Heart right ventricle (tissue), 16 donors: ENCODE data around the gene MNT. TPM values are rescaled to one million over a fixed set of nuclear protein-coding genes. Genes with fewer than 3 reads are reported as not detected.

Experiments used
- ATAC-seq, 8 donors: fragments of 200-7000 bp; cut with Tn5 transposase; one replicate each; pipeline ENCODE4 v1.9.1; 2020; ENCODE audit warnings: mild to moderate bottlenecking in 8 of 8, moderate library complexity in 8 of 8, moderate number of reproducible peaks in 1 of 8
- DNase-seq, 2 donors: peaks; one replicate each; pipeline ENCODE4 v3.0.0-alpha.2; 2020
- H3K27ac ChIP-seq, 10 donors: fragments of 200-600 bp; sonication (generic) in 2 of 10; one replicate each; pipeline versions ENCODE4 v1.5.0 to v1.8.0; 2020 to 2022; ENCODE audit warnings: mild to moderate bottlenecking in 3 of 10
- H3K27me3 ChIP-seq, 7 donors: fragments of 200-600 bp; one replicate each; pipeline ENCODE4 v1.8.0; 2021 to 2022; ENCODE audit warnings: mild to moderate bottlenecking in 2 of 7
- H3K36me3 ChIP-seq, 9 donors: fragments of 200-600 bp; sonication (generic) in 1 of 9; one replicate each; pipeline versions ENCODE4 v1.5.0 to v1.8.0; 2020 to 2022; ENCODE audit warnings: mild to moderate bottlenecking in 2 of 9
- H3K4me1 ChIP-seq, 9 donors: fragments of 200-600 bp; sonication (generic) in 1 of 9; one replicate each; pipeline versions ENCODE4 v1.5.0 to v1.8.0; 2020 to 2022; ENCODE audit warnings: mild to moderate bottlenecking in 4 of 9
- H3K4me3 ChIP-seq, 10 donors: fragments of 200-600 bp; sonication (generic) in 2 of 10; one replicate each; pipeline versions ENCODE4 v1.5.0 to v1.8.0; 2020 to 2022; ENCODE audit warnings: mild to moderate bottlenecking in 7 of 10, moderate library complexity in 2 of 10
- H3K9me3 ChIP-seq, 11 donors: fragments of 200-600 bp in 10 of 11; sonication (generic) in 2 of 11; one replicate each; pipeline versions ENCODE4 v1.5.0 to v1.8.0; 2013 to 2022; ENCODE audit warnings: mild to moderate bottlenecking in 2 of 11, control low read depth in 1 of 11, moderate library complexity in 1 of 11
- CTCF ChIP-seq, 9 donors: fragments of 200-600 bp; sonication (generic) in 2 of 9; IDR thresholded peaks; one replicate each; pipeline versions ENCODE4 v1.5.0 to v1.8.0; 2021 to 2022; ENCODE audit warnings: antibody characterized with exemption in 9 of 9, mild to moderate bottlenecking in 5 of 9, moderate library complexity in 1 of 9
- WGBS, 2 donors: extraction: QIAGEN DNeasy Blood & Tissue Kit; methylation state at CpG; one replicate each; pipeline ENCODE4 v1.1.7; 2013; ENCODE audit warnings: inconsistent platforms in 1 of 2; 5-methylcytosine and 5-hydroxymethylcytosine counted together
- intact Hi-C, 10 donors: fragments of 100-400 bp; cut with DNase I; formaldehyde crosslinking; loops; one replicate each; pipeline versions ENCODE4 v1.11.1 to v1.14.2; 2022
- polyA plus RNA-seq, 2 donors: library from polyadenylated mRNA; stranded (reverse); fragments of 200-250 nt; gene quantifications; one replicate each; pipeline ENCODE4 v1.2.3, GENCODE V29; 2013
- total RNA-seq, 10 donors: library from RNA; stranded (reverse); fragmentation: NEBNext Ultra II Directional in 3 of 10; extraction: Animal tissue kit (Norgen Biotek cat#: 25700) in 3 of 10; gene quantifications; one replicate each; pipeline versions ENCODE4 v1.2.1 to v1.2.4, GENCODE V29; 2021 to 2023
- donor health status: Arrhythmogenic right ventricular cardiomyopathy.
- donor health status: ischemic (EF 13 %, LVEDD 7.1; RV severe dilation, severe dysfunction).
- donor health status: healthy with polysubstance abuse.
- donor health status: DM: no; HTN: yes; CAD: no.
- donor health status: DM: no; HTN: no; CAD: no.
- donor health status: ischemic (EF 25% LVEDD 6.9; RV normal size, moderate dysfunction).
- donor health status: ischemic (EF 25% LVEDD 5.7; RV mildly dilated, moderate dysfunction).
- donor health status: healthy.
- donor health status: DM: yes; HTN: yes; CAD: no.
- donor health status: Ischemic cardiomyopathy.
- donor health status: ischemic (EF 35%, LVEDD 5.7; RV mildly dilated, moderate dysfunction).
- donor health status: nonischemic (EF 11% LVEDD 7.7; RV severe dilation, severe dysfunction).
- donor health status: DM: yes; HTN: yes; CAD: no.
- donor health status: PGD.
- donor health status: ischemic (EF 29% LVEDD 5.4; RV normal size, mild dysfunction).
- donor health status: nonischemic (EF 23%, LVEDD 6.1; RV moderate dilation, normal function).

Gene MNT
- total and polyA plus RNA-seq, 12 donors = 5.0 to 14.1 (median 11.0) TPM

- H3K9me3 ChIP-seq = no peaks in the 10 kb centered on the region
- DNase-seq (no peak), ATAC-seq (no peak)
- no peaks in the 10 kb centered on the region for H3K27me3 ChIP-seq
- H3K4me1 ChIP-seq = peaks cover 21 to 69% (median 64%) of the 10 kb centered on the region in 9 donors
- intact Hi-C loops = loop anchor here in 1 of 10 donors (10.0 kb wide), 1 partner anchor 338 kb away; no protein-coding TSS in a partner anchor
- WGBS, 2 donors = 94% methylated on average over 4 of the region's 4 CpGs
- TF ChIP-seq CTCF (IDR thresholded peaks at IDR 0.05) = no peak
- H3K27ac ChIP-seq = peak overlapping the region in 6 of 10 donors; percentile 81 to 100 (median 98)
- H3K4me3 ChIP-seq = no peak overlapping the region
- H3K36me3 ChIP-seq = no peaks in the 10 kb centered on the region
These were observed 2.2 kb upstream of the MNT start for GRCh38 chr17:2403044-2403443.

- no peak for TF ChIP-seq CTCF (IDR thresholded peaks at IDR 0.05)
- DNase-seq = no peak
- WGBS, 2 donors = 18 to 25% methylated on average over 15 of the region's 15 CpGs
These were observed 1.7 kb upstream of the MNT start for GRCh38 chr17:2402544-2402943.

GRCh38 chr17:2401426-2402221, 764 bp upstream of the MNT start:
- Histone ChIP-seq H3K27me3 (no peaks in the 10 kb centered on the region), H3K27ac (peak overlapping the region; percentile 92 to 100 (median 98)), H3K4me3 (peak overlapping the region; percentile 10 to 99 (median 89)), H3K36me3 (no peaks in the 10 kb centered on the region), H3K4me1 (peaks cover 28 to 70% (median 66%) of the 10 kb centered on the region in 9 donors), H3K9me3 (no peaks in the 10 kb centered on the region)
- DNase-seq (peak; percentile 100), ATAC-seq (peak; percentile 56 to 80 (median 74))
- no peak for TF ChIP-seq CTCF (IDR thresholded peaks at IDR 0.05)
- WGBS, 2 donors = 0 to 1% methylated on average over 66 to 72 of the region's 72 CpGs
- intact Hi-C loops = loop anchor here in 3 of 10 donors (1.0 to 10.0 kb wide), 3 partner anchors 8 to 337 kb away; no protein-coding TSS in a partner anchor

More at GRCh38 chr17:2402544-2402943, 1.7 kb upstream of the MNT start:
- H3K27me3 ChIP-seq = no peaks in the 10 kb centered on the region
- H3K4me1 ChIP-seq = peaks cover 26 to 70% (median 66%) of the 10 kb centered on the region in 9 donors
- H3K36me3 ChIP-seq = no peaks in the 10 kb centered on the region
- peak overlapping the region; percentile 92 to 100 (median 98) for H3K27ac ChIP-seq
- H3K4me3 ChIP-seq = peak overlapping the region; percentile 10 to 99 (median 89)
- no peaks in the 10 kb centered on the region for H3K9me3 ChIP-seq
- no peak for ATAC-seq
- intact Hi-C loops = loop anchor here in 1 of 10 donors (10.0 kb wide), 1 partner anchor 338 kb away; no protein-coding TSS in a partner anchor

GRCh38 chr17:2400474-2400866, 390 bp downstream of the MNT start:
- Histone ChIP-seq H3K4me3 (peak overlapping the region; percentile 71 to 99 (median 89)), H3K36me3 (no peaks in the 10 kb centered on the region), H3K27ac (peak overlapping the region; percentile 92 to 100 (median 98)), H3K9me3 (no peaks in the 10 kb centered on the region), H3K4me1 (peaks cover 38 to 72% (median 68%) of the 10 kb centered on the region in 9 donors), H3K27me3 (no peaks in the 10 kb centered on the region)
- peak; percentile 54 to 59 for DNase-seq
- WGBS, 2 donors = 0% methylated on average over 39 to 43 of the region's 43 CpGs
- intact Hi-C loops = loop anchor here in 1 of 10 donors (10.0 kb wide), 1 partner anchor 336 kb away; no protein-coding TSS in a partner anchor
- ATAC-seq = peak in 1 of 8 donors; percentile 0
- no peak for TF ChIP-seq CTCF (IDR thresholded peaks at IDR 0.05)
